HEK293T (cell line): ENCODE data around the gene TMOD1.

Experiments
- CTCF ChIA-PET: fragments of 350-600 bp; formaldehyde crosslinking; extraction: SDS; loops from one replicate; lab custom pipeline; 2021; ENCODE audit warnings: antibody characterized with exemption, inconsistent platforms; lab: Yijun Ruan, JAX
- POLR2A ChIA-PET: fragments of 350-600 bp; formaldehyde crosslinking; extraction: SDS; loops from one replicate; lab custom pipeline; 2020; ENCODE audit warnings: antibody characterized with exemption, inconsistent platforms; lab: Yijun Ruan, JAX
- DNase-seq: peaks from one replicate; pipeline ENCODE4 v3.0.0; 2012; ENCODE audit warnings: mixed read lengths; ENCODE audit errors: extremely low spot score
- ARNT ChIP-seq: fragments of 450-650 bp; IDR thresholded peaks from 2 replicates; pipeline ENCODE4 v1.6.1; 2017; ENCODE audit warnings: mild to moderate bottlenecking
- BHLHE40 ChIP-seq: fragments of 450-650 bp; IDR thresholded peaks from 2 replicates; pipeline ENCODE4 v1.6.1; 2016; ENCODE audit warnings: mild to moderate bottlenecking, moderate library complexity, borderline replicate concordance
- CTBP1 ChIP-seq: fragments of 450-650 bp; IDR thresholded peaks from 2 replicates; pipeline ENCODE4 v1.6.1; 2016; ENCODE audit warnings: borderline replicate concordance
- ELF4 ChIP-seq: fragments of 450-650 bp; IDR thresholded peaks from 2 replicates; pipeline ENCODE4 v1.6.1; 2017; ENCODE audit warnings: antibody characterized with exemption
- FOXA1 ChIP-seq: fragments of 450-650 bp; IDR thresholded peaks from 2 replicates; pipeline ENCODE4 v1.6.1; 2016; ENCODE audit warnings: mild to moderate bottlenecking
- FOXK2 ChIP-seq: fragments of 450-650 bp; IDR thresholded peaks from 2 replicates; pipeline ENCODE4 v1.6.1; 2016; ENCODE audit warnings: mild to moderate bottlenecking
- FOXM1 ChIP-seq: fragments of 450-650 bp; IDR thresholded peaks from 2 replicates; pipeline ENCODE4 v1.6.1; 2017; ENCODE audit warnings: mild to moderate bottlenecking, borderline replicate concordance
- HDGF ChIP-seq: fragments of 450-650 bp; IDR thresholded peaks from 2 replicates; pipeline ENCODE4 v1.6.1; 2017; ENCODE audit warnings: antibody characterized with exemption, borderline replicate concordance
- L3MBTL2 ChIP-seq: fragments of 450-650 bp; conservative IDR thresholded peaks from 2 replicates; pipeline ENCODE4 v1.6.1; 2016; ENCODE audit warnings: mild to moderate bottlenecking
- LEF1 ChIP-seq: fragments of 450-650 bp; IDR thresholded peaks from 2 replicates; pipeline ENCODE4 v1.6.1; 2017; ENCODE audit warnings: mild to moderate bottlenecking, borderline replicate concordance
- NFRKB ChIP-seq: fragments of 450-650 bp; IDR thresholded peaks from 2 replicates; pipeline ENCODE4 v1.6.1; 2016; ENCODE audit warnings: mild to moderate bottlenecking, moderate library complexity
- PKNOX1 ChIP-seq: fragments of 450-650 bp; IDR thresholded peaks from 2 replicates; pipeline ENCODE4 v1.6.1; 2016
- SP1 ChIP-seq: fragments of 450-650 bp; IDR thresholded peaks from 2 replicates; pipeline ENCODE4 v1.6.1; 2017
- SUZ12 ChIP-seq: fragments of 450-650 bp; IDR thresholded peaks from 2 replicates; pipeline ENCODE4 v1.6.1; 2016; ENCODE audit warnings: mild to moderate bottlenecking
- TARDBP ChIP-seq: fragments of 450-650 bp; IDR thresholded peaks from 2 replicates; pipeline ENCODE4 v1.6.1; 2016
- ZNF384 ChIP-seq: fragments of 450-650 bp; IDR thresholded peaks from 2 replicates; pipeline ENCODE4 v1.6.1; 2016

Gene TMOD1

GRCh38 chr9:97502222-97502983 is 937 bp downstream of the TMOD1 start:
- TF ChIP-seq SP1 = no peak
- no peak for TF ChIP-seq ELF4
- no peak for TF ChIP-seq FOXM1
- TF ChIP-seq ZNF384 = no peak
- TF ChIP-seq PKNOX1 = no peak
- no peak for TF ChIP-seq FOXA1
- TF ChIP-seq ARNT = no peak
- TF ChIP-seq LEF1 = no peak
- TF ChIP-seq TARDBP = no peak
- no peak for TF ChIP-seq L3MBTL2
- no peak for TF ChIP-seq BHLHE40
- TF ChIP-seq SUZ12 = no peak
- TF ChIP-seq HDGF = no peak
- no peak for TF ChIP-seq FOXK2
- no peak for TF ChIP-seq CTBP1
- TF ChIP-seq NFRKB = no peak
- no peak for DNase-seq
- ChIA-PET POLR2A (interaction anchor here (0.8 to 2.8 kb wide), 7 partner anchors 9 to 131 kb away, joined by 3 to 13 read pairs (median 4); partner anchors contain the start of genes NCBP1 and TSTD2), CTCF (interaction anchor here (0.6 to 4.1 kb wide), 6 partner anchors 33 to 118 kb away, joined by 3 to 14 read pairs (median 4); partner anchors contain the start of gene TDRD7)

- POLR2A ChIA-PET = interaction anchor here (1.0 to 2.8 kb wide), 5 partner anchors 8 to 130 kb away, joined by 3 to 13 read pairs (median 4); partner anchors contain the start of genes NCBP1 and TSTD2
- CTCF ChIA-PET = interaction anchor here (0.7 to 4.1 kb wide), 7 partner anchors 22 to 130 kb away, joined by 3 to 14 read pairs (median 4); partner anchors contain the start of genes TDRD7 and TSTD2
- DNase-seq = no peak
- no peak for TF ChIP-seq FOXM1
- no peak for TF ChIP-seq BHLHE40
- TF ChIP-seq ARNT = no peak
- no peak for TF ChIP-seq ELF4
- no peak for TF ChIP-seq FOXA1
- TF ChIP-seq CTBP1 = no peak
- TF ChIP-seq SP1 = no peak
- TF ChIP-seq HDGF = no peak
- TF ChIP-seq FOXK2 = no peak
- no peak for TF ChIP-seq L3MBTL2
- no peak for TF ChIP-seq PKNOX1
- TF ChIP-seq SUZ12 = no peak
- TF ChIP-seq NFRKB = no peak
- TF ChIP-seq ZNF384 = no peak
- TF ChIP-seq LEF1 = no peak
- no peak for TF ChIP-seq TARDBP
Measured at GRCh38 chr9:97502984-97503861, 1.8 kb downstream of the TMOD1 start.

- CTCF ChIA-PET = interaction anchor here (0.7 to 4.1 kb wide), 7 partner anchors 22 to 129 kb away, joined by 3 to 14 read pairs (median 4); partner anchors contain the start of genes TDRD7 and TSTD2
- TF ChIP-seq FOXK2 = no peak
- TF ChIP-seq SUZ12 = no peak
- TF ChIP-seq FOXA1 = no peak
- TF ChIP-seq FOXM1 = no peak
- no peak for TF ChIP-seq LEF1
- TF ChIP-seq SP1 = no peak
- no peak for TF ChIP-seq ZNF384
- TF ChIP-seq NFRKB = no peak
- no peak for TF ChIP-seq ELF4
- no peak for TF ChIP-seq ARNT
- TF ChIP-seq HDGF = no peak
- TF ChIP-seq L3MBTL2 = no peak
- TF ChIP-seq CTBP1 = no peak
- TF ChIP-seq TARDBP = no peak
- TF ChIP-seq PKNOX1 = no peak
- TF ChIP-seq BHLHE40 = no peak
- POLR2A ChIA-PET = interaction anchor here (1.3 kb wide), 1 partner anchor 12 kb away, joined by 3 read pairs; no protein-coding TSS in a partner anchor
- DNase-seq = no peak
Measured at GRCh38 chr9:97503862-97504210, 2.4 kb downstream of the TMOD1 start.

GRCh38 chr9:97504381-97505216 is 3.1 kb downstream of the TMOD1 start:
- DNase-seq = no peak
- TF ChIP-seq SP1 (no peak), BHLHE40 (no peak), ARNT (no peak), NFRKB (no peak), LEF1 (no peak), CTBP1 (no peak), L3MBTL2 (no peak), SUZ12 (no peak), FOXM1 (no peak), HDGF (no peak), FOXA1 (no peak), TARDBP (no peak), FOXK2 (no peak), ELF4 (no peak)
- ChIA-PET POLR2A (interaction anchor here (1.3 kb wide), 1 partner anchor 11 kb away, joined by 3 read pairs; no protein-coding TSS in a partner anchor), CTCF (interaction anchor here (0.6 to 4.1 kb wide), 4 partner anchors 30 to 111 kb away, joined by 3 to 14 read pairs (median 4); no protein-coding TSS in a partner anchor)
